T follicular helper cell (primary cell): ENCODE results near the gene SOX10.

Experiments
- DNase-seq: peaks from one replicate; pipeline ENCODE4 v3.0.0-alpha.2; 2020; ENCODE audit warnings: low read depth

Gene SOX10

DNA sequence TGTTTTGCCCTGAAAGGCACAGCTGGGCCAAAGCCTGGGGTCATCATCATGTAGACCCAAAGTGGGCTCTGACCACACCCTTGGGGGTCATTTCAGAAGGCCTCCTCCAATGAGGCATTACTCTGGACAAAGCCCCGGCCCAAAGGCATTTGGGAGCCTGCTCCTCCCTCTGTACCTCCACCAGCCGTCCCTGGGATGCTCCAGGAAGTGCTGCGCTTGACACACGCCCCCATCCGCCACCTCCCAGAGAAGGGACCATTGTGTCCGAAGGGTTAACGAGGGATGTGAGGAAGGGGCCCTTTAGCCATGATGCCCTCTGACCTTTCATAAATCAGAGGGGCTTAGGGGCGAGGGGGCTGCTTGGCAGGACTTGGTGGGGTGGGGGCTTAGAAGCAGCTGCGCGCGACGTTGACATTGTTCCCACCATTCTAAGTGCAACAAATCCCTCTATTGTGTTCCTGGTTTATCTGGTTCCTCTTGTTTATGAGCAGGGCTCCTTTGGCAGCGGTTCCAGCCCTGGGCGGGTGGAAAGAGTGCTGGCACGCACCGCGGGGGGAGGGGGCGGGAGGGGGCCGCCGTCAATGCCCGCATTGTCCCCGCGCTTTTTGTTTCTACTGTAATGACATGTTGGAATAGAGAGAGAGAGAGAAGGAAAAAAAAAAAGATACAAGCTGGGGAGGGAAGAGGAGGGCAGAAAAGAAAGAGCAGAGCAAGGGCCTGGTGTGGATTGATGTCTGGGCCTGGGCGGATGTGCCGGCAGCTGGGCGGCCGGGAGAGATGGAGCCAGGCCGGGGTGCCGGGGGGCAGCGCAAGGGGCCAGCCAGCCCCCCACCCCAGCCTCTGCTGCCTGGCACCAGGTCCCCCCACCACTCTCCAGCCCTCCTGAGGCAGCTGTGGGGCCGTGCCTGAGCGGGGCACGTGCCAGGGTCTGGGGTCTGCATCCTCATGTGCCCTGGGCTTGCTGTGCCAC lies 32.1 kb upstream of the SOX10 start:
- DNase-seq = no peak

DNA sequence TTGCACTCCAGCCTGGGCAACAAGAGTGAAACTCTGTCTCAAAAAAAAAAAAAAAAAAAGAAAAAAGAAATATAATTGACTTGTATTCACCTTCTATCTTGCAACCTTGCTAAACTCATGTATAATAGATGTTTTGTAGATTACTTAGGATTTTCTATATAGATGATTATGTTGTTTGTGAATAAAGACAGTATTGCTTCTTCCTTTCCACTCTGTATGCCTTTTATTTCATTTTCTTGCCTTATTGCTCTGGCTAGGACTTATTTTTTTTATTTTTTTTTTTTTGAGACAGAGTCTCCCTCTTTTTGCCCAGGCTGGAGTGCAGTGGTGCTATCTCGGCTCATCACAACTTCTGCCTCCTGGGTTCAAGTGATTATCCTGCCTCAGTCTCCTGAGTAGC lies 29.7 kb upstream of the SOX10 start:
- DNase-seq = no peak

- no peak for DNase-seq
Observed at GRCh38 chr22:38012604-38013072, 28.3 kb upstream of the SOX10 start.

DNA sequence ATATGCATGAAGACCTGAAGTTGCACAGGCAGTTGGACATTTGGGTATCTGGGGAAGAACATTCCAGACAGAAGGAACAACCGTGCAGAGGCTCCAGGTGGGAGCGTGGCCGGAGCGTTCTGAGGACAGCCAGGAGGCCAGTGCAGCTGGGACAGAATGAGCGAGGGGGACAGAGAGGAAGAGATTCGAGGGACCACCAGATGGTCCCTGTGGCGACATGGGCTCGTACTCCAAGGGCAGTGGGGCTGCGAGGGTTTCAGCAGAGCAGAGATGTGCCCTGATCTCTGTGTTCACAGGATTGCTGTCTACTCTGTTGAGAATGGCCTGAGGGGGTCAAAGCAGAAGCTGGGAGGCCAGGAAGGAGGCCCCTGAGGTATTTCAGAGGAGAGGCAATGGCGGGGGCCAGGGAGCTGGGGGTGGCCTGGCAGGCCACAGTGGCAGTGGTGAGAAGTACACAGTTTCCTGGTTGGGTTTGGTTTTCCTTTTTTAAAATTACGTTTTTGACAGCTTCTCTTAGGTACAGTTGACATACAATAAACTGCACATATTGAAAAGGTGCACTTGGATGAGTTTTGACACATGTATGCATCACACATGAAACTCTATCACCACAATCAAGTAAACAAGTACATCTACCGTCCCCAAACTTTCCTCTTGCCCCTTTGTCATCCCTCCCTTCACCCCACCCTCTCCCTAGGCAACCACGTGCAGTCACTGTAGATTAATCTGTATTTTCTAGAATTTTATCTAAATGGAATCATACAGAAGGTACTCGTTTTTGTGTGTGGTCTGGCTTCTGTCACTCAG lies 24.8 kb upstream of the SOX10 start:
- no peak for DNase-seq

- DNase-seq = no peak
Observed at GRCh38 chr22:38007330-38007902, 23.1 kb upstream of the SOX10 start.

DNA sequence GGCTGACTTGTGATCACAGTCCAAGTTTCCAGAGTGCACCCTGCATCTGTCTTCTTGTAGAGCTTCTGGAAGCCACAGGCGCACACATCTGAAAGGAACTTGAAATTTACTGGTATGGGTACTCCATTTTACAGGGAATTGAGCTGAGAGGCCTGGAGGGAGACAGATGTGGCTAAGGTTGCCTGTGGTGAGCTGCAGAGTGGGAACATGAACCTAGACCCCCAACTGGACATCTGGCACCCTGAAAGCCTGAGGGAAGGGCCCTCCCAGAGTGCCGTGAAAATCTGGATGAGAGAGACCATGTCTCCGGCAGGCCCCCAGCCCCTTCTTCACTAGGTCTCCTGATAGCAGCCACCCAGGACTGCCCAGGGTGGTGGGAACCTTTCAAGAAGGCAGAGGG lies 22.6 kb upstream of the SOX10 start:
- DNase-seq = no peak

DNA sequence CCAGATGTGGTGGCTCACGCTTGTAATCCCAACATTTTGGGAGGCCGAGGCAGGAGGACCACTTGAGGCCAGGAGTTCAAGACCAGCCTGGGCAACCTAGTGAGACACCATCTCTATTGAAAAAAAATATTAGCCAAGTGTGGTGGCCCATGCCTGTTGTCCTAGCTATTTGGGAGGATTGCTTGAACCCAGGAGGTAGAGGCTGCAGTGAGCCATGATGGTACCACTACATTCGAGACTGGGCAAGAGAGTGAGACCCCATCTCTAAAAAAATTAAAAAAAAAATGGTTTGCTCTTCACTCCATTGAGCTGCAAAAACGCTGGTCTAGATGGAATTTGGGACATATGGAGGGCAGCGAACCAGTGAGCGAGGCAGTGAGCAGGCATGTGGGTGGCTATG lies 21.6 kb upstream of the SOX10 start:
- DNase-seq = no peak

DNA sequence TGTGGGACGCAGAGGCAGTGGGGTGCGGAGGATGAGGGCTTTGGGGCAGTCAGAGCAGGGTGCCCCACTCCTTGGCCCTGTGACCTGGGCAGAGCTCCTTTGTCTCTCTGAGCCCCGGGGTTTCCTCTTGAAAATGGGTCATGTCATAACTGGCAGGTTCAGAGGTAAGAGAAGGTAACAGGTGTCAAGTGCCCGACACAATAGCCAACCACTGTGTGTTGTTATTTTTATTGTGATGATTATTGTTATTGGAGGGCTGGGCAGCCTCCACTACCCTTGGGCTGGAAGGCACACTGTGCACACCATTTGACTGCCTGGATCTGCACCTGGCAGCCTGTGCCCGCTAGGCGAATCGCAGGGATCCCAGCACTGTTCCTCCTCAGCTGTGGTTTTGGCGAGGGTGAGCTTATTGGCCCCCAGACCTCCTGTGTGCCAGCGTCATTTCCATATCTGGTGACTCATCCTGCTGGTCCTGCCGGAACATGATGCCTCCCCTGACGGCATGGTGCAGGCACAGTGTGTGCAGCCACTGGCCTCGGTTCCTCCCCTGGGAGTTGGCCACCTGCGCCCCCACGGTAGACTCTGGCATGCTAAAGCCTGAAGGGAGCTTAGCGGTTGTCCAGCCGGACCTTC lies 15.4 kb upstream of the SOX10 start:
- no peak for DNase-seq

DNA sequence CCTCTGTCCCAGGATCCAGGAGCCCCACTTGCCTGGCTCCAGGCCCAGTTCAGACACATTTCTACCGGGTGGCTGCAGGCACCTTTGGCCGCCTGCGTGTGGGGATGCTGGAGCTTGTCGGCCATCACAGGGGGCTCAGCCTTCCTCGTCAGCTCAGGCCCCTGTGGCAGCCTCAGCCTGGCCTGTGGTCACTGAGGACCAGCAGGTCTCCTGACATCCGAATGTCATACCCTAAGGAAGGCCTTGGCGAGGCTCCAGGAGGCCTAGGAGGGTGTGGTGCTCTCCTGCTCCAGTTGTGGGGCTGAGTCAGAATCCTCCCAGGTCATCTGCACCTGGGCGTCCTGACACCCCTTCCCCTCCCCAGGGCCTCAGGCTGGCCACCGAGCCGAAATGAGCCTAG lies 14.9 kb upstream of the SOX10 start:
- no peak for DNase-seq

- no peak for DNase-seq
Observed at GRCh38 chr22:37998543-37998942, 14.2 kb upstream of the SOX10 start.

GRCh38 chr22:37996515-37997246 lies 12.3 kb upstream of the SOX10 start:
- no peak for DNase-seq

DNA sequence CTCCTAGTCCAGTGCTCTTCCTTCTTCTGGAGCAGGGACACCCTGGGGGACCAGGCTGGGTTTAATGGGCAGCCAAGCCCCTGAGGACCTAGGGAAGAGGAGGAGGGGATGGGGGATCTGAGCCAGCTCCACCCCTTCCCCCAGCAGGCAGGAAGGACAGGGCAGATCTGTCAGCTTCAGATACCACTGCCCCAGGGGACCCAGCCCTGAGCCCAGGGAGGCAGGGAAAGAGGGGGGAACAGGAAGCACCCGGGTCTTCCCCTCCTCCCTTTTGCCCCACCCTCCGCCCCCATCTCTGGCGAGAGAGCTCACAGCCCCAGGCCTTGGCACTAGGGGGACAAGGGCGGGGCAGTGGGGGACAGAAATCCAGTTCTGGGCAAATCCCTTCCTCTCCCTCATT lies 11.7 kb upstream of the SOX10 start:
- no peak for DNase-seq

- no peak for DNase-seq
Observed at GRCh38 chr22:37995460-37995859, 11.1 kb upstream of the SOX10 start.

DNA sequence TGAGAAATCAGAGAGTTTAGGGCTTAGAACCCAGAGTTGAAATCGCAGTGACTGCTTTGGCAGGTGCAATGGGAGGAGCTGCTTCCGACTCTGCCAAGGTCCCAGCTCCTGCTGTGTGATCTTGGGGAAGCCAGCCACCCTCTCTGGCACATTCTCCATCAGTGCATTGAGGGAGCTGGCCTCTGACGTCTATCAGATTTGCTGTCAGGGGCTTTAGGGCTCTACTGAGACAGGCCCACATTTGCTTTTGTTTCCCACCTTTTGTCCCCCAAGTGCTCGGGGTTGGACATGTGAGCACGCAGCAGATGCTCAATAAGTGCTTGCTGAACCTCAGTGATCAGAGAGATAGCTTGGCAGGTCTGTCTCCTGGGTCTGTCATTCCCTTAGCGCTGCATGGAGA lies 10.6 kb upstream of the SOX10 start:
- DNase-seq = no peak

DNA sequence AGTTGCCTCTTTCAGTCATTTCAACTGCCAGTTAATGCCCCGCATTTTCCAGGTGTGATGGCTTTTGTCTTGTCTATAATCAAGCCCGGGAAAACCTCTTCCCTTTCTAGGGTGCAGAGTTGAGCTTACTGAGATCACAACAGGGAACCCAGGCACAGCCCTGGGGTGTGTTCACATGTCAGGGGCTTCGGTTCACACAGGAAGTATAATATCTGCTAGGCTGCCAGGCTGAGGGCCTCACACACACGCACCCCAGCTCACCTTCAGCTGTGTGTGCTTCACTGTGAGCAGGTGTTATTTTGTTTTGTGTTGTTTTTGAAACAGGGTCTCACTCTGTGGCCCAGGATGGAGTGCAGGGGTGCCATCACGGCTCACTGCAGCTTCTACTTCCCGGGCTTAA lies 9.7 kb upstream of the SOX10 start:
- DNase-seq = no peak

DNA sequence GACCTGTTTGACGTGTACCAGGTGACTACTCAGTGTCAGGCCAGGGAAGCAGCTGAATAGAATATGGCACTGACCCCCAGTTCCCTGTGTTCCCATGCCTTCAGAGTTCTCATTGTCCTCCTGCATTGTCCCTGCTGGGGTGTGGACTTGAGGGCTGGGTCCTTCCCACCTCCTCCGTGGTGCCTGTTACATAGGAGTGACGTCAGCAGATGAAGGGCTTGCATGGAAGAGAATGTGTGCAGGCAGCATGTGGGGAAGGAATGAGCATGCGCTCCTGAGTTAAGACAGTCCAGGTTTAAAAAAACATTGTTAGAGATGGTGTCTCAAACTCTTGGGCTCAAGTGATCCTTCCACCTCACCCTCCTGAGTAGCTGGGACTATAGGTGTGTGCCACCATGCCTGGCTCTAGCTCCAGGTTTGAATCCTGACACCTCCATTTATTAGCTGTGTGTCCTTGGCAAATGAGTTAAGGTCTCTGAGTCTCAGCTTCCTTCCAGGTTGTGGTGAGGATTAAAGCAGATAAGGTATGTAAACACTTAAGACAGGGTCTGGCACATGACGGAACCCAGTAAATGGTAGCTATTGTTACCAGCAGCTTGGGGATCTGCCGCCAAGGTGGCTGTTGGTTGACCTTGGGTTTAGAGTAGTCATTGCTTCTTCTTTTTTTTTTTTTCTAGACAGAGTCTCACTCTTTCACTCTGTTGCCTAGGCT lies 7.5 kb upstream of the SOX10 start:
- no peak for DNase-seq

GRCh38 chr22:37990862-37991261 lies 6.5 kb upstream of the SOX10 start:
- no peak for DNase-seq

GRCh38 chr22:37990301-37990700 lies 5.9 kb upstream of the SOX10 start:
- no peak for DNase-seq

- DNase-seq = no peak
Observed at GRCh38 chr22:37989146-37990045, 5.0 kb upstream of the SOX10 start.

GRCh38 chr22:37986371-37986770 lies 2.0 kb upstream of the SOX10 start:
- no peak for DNase-seq
